Sigmoid colon (tissue), 7 donors: ENCODE measurements around the gene PASD1. TPM values are rescaled to one million over a fixed set of nuclear protein-coding genes. Genes with fewer than 3 reads are reported as not detected.

Experiments used
- DNase-seq: peaks from one replicate; pipeline ENCODE4 v3.0.0-alpha.2; 2019
- H3K27ac ChIP-seq, 4 donors: fragments of 200-600 bp; sonication (generic); one replicate each; pipeline ENCODE4 v1.5.1; 2016 to 2019; ENCODE audit warnings: mild to moderate bottlenecking in 1 of 4
- H3K27me3 ChIP-seq, 3 donors: fragments of 200-600 bp; sonication (generic); one replicate each; pipeline ENCODE4 v1.5.1; 2019; ENCODE audit warnings: mild to moderate bottlenecking in 1 of 3
- H3K36me3 ChIP-seq, 4 donors: fragments of 200-600 bp; sonication (generic); one replicate each; pipeline ENCODE4 v1.5.1; 2016 to 2019
- H3K4me1 ChIP-seq, 4 donors: fragments of 200-600 bp; sonication (generic); one replicate each; pipeline ENCODE4 v1.5.1; 2017 to 2019
- H3K4me3 ChIP-seq, 4 donors: fragments of 200-600 bp; sonication (generic); one replicate each; pipeline ENCODE4 v1.5.1; 2017 to 2019; ENCODE audit warnings: mild to moderate bottlenecking in 2 of 4, moderate library complexity in 1 of 4
- H3K9me3 ChIP-seq, 4 donors: fragments of 200-600 bp in 3 of 4; sonication (generic) in 3 of 4; one replicate each; pipeline versions ENCODE4 v1.5.1 to v1.6.1; 2013 to 2019
- CTCF ChIP-seq, 4 experiments: fragments of 450-650 bp in 3 of 4; fragments of 200-600 bp in 1 of 4; IDR thresholded peaks; one replicate each; pipeline ENCODE4 v1.5.1; 2016 to 2019; ENCODE audit warnings: antibody characterized with exemption in 4 of 4, mild to moderate bottlenecking in 3 of 4, moderate library complexity in 2 of 4
- EP300 ChIP-seq, 4 donors: sonication (generic); formaldehyde crosslinking; IDR thresholded peaks; one replicate each; pipeline ENCODE4 v1.6.1; 2017; ENCODE audit warnings: antibody characterized with exemption in 4 of 4
- POLR2A ChIP-seq, 2 donors: fragments of 450-650 bp; IDR thresholded peaks; one replicate each; pipeline ENCODE4 v1.6.1; 2016; ENCODE audit warnings: antibody characterized with exemption in 2 of 2, mild to moderate bottlenecking in 2 of 2, moderate library complexity in 2 of 2
- POLR2AphosphoS5 ChIP-seq, 4 donors: sonication (generic); formaldehyde crosslinking; IDR thresholded peaks; one replicate each; pipeline ENCODE4 v1.6.1; 2017; ENCODE audit warnings: antibody characterized with exemption in 4 of 4
- WGBS, 2 donors: extraction: QIAGEN DNeasy Blood & Tissue Kit; methylation state at CpG; one replicate each; pipeline ENCODE4 v1.1.7; 2013; 5-methylcytosine and 5-hydroxymethylcytosine counted together
- intact Hi-C: fragments of 100-400 bp; cut with DNase I; formaldehyde crosslinking; loops from one replicate; pipeline ENCODE4 v1.15.1; 2023
- polyA plus RNA-seq, 3 donors: library from polyadenylated mRNA; stranded (reverse); fragments of 200-250 nt; gene quantifications; one replicate each; pipeline ENCODE4 v1.2.3, GENCODE V29; 2013
- total RNA-seq, 4 donors: library from RNA; depleted of rRNA; stranded (reverse); fragments of >200 nt; gene quantifications; one replicate each; pipeline ENCODE4 v1.1.0, GENCODE V29; 2016
- donor health status: healthy with polysubstance abuse.
- donor health status: Bipolar disorder and iron deficiency.
- donor health status: healthy.

PASD1 gene
- total and polyA plus RNA-seq, 7 donors: not detected

- H3K27me3 ChIP-seq: no peaks in the 10 kb centered on the region
- H3K27ac ChIP-seq: no peak overlapping the region
- H3K9me3 ChIP-seq: no peaks in the 10 kb centered on the region
- no peak for DNase-seq
- intact Hi-C loops: no loop called here
- TF ChIP-seq EP300 (IDR thresholded peaks at IDR 0.05): no peak
- no peak for TF ChIP-seq POLR2A (IDR thresholded peaks at IDR 0.05)
- no peak for TF ChIP-seq POLR2AphosphoS5 (IDR thresholded peaks at IDR 0.05)
- no peak for TF ChIP-seq CTCF (IDR thresholded peaks at IDR 0.05)
- no peak overlapping the region for H3K4me3 ChIP-seq
- H3K4me1 ChIP-seq: no peaks in the 10 kb centered on the region
- WGBS, 2 donors: 79 to 81% methylated on average over 7 of the region's 7 CpGs
- no peaks in the 10 kb centered on the region for H3K36me3 ChIP-seq
Observed at GRCh38 chrX:151702741-151703340, 139.4 kb downstream of the PASD1 start.

- Histone ChIP-seq H3K4me3 (no peak overlapping the region), H3K9me3 (no peaks in the 10 kb centered on the region), H3K36me3 (no peaks in the 10 kb centered on the region), H3K4me1 (no peaks in the 10 kb centered on the region), H3K27ac (no peak overlapping the region), H3K27me3 (no peaks in the 10 kb centered on the region)
- intact Hi-C loops: no loop called here
- 25 to 43% methylated on average over 7 of the region's 7 CpGs for WGBS, 2 donors
- no peak for DNase-seq
- no peak for TF ChIP-seq POLR2AphosphoS5 (IDR thresholded peaks at IDR 0.05)
- no peak for TF ChIP-seq CTCF (IDR thresholded peaks at IDR 0.05)
- TF ChIP-seq POLR2A (IDR thresholded peaks at IDR 0.05): no peak
- TF ChIP-seq EP300 (IDR thresholded peaks at IDR 0.05): no peak
Observed at GRCh38 chrX:151703487-151703886, 140.0 kb downstream of the PASD1 start.

- Histone ChIP-seq H3K9me3 (no peaks in the 10 kb centered on the region), H3K27ac (no peak overlapping the region), H3K27me3 (no peaks in the 10 kb centered on the region), H3K4me1 (no peaks in the 10 kb centered on the region), H3K36me3 (no peaks in the 10 kb centered on the region), H3K4me3 (no peak overlapping the region)
- TF ChIP-seq POLR2A (IDR thresholded peaks at IDR 0.05) (no peak), CTCF (IDR thresholded peaks at IDR 0.05) (no peak), POLR2AphosphoS5 (IDR thresholded peaks at IDR 0.05) (no peak), EP300 (IDR thresholded peaks at IDR 0.05) (no peak)
- intact Hi-C loops: no loop called here
- DNase-seq: no peak
- 71 to 76% methylated on average over 13 of the region's 13 CpGs for WGBS, 2 donors
Observed at GRCh38 chrX:151704041-151704663, 140.7 kb downstream of the PASD1 start.

GRCh38 chrX:151708821-151709220 lies 145.3 kb downstream of the PASD1 start:
- no peaks in the 10 kb centered on the region for H3K27me3 ChIP-seq
- no peak for DNase-seq
- TF ChIP-seq POLR2AphosphoS5 (IDR thresholded peaks at IDR 0.05) (no peak), POLR2A (IDR thresholded peaks at IDR 0.05) (no peak), CTCF (IDR thresholded peaks at IDR 0.05) (no peak), EP300 (IDR thresholded peaks at IDR 0.05) (no peak)
- H3K4me3 ChIP-seq: no peak overlapping the region
- no peaks in the 10 kb centered on the region for H3K36me3 ChIP-seq
- no peaks in the 10 kb centered on the region for H3K4me1 ChIP-seq
- intact Hi-C loops: no loop called here
- H3K27ac ChIP-seq: no peak overlapping the region
- WGBS, 2 donors: 84 to 97% methylated on average over 7 of the region's 7 CpGs
- no peaks in the 10 kb centered on the region for H3K9me3 ChIP-seq
